Sigmoid colon (tissue), 4 donors: Measurements from ENCODE around the gene ERI3.

Experiments used
- CTCF ChIP-seq, 4 experiments: fragments of 450-650 bp in 3 of 4; fragments of 200-600 bp in 1 of 4; IDR thresholded peaks; one replicate each; pipeline ENCODE4 v1.5.1; 2016 to 2019; ENCODE audit warnings: antibody characterized with exemption in 4 of 4, mild to moderate bottlenecking in 3 of 4, moderate library complexity in 2 of 4
- EP300 ChIP-seq, 4 donors: sonication (generic); formaldehyde crosslinking; IDR thresholded peaks; one replicate each; pipeline ENCODE4 v1.6.1; 2017; ENCODE audit warnings: antibody characterized with exemption in 4 of 4
- POLR2AphosphoS5 ChIP-seq, 4 donors: sonication (generic); formaldehyde crosslinking; IDR thresholded peaks; one replicate each; pipeline ENCODE4 v1.6.1; 2017; ENCODE audit warnings: antibody characterized with exemption in 4 of 4

- TF ChIP-seq CTCF (IDR thresholded peaks at IDR 0.05) (no peak), POLR2AphosphoS5 (IDR thresholded peaks at IDR 0.05) (no peak), EP300 (IDR thresholded peaks at IDR 0.05) (no peak)
Observed at GRCh38 chr1:44261171-44261817, 93.8 kb downstream of the ERI3 start.
